ENCODE measurements around the gene IGSF3.

Gene IGSF3

DNA sequence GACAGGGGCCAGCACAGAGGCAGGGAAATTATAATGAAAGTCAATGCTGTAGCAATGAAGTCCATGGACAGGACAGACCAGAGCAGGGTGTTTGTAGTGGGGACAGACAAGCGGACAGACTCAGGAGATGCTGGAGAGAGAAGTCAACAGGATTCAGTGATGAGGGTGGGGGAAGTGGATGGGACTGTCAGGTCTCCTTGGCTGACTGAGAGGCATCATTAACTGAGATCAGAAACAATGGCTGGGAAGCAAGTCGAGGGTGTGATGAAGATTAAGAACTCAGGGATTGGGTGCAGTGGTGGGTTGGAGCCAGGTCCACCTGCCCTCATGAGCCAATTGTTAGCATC, 122.2 kb downstream of the IGSF3 start:
- no peak for TF ChIP-seq CTCF (IDR thresholded peaks at IDR 0.05; ENCODE audit: low read depth, low read length, missing control alignments)
- Histone ChIP-seq H3K36me3 (replicated peaks) (peaks cover 2% of the 10 kb centered on the region), H3K27me3 (replicated peaks) (no peaks in the 10 kb centered on the region), H3K27ac (no peak overlapping the region), H3K4me3 (ENCODE audit: low read depth, low read length) (no peak overlapping the region)
- in situ Hi-C loops (cut with HindIII; ENCODE audit: low pct_ligation_motif_present, low sequenced_read_pairs): no loop called here
- no peak for DNase-seq

- no peak overlapping the region for H3K27ac ChIP-seq
- DNase-seq: no peak
- H3K36me3 ChIP-seq (replicated peaks): peaks cover 2% of the 10 kb centered on the region
- H3K27me3 ChIP-seq (replicated peaks): no peaks in the 10 kb centered on the region
- in situ Hi-C loops (cut with HindIII; ENCODE audit: low pct_ligation_motif_present, low sequenced_read_pairs): no loop called here
- no peak for TF ChIP-seq CTCF (IDR thresholded peaks at IDR 0.05; ENCODE audit: low read depth, low read length, missing control alignments)
- H3K4me3 ChIP-seq (ENCODE audit: low read depth, low read length): no peak overlapping the region
Measured at GRCh38 chr1:116544588-116545358, 122.8 kb downstream of the IGSF3 start.

DNA sequence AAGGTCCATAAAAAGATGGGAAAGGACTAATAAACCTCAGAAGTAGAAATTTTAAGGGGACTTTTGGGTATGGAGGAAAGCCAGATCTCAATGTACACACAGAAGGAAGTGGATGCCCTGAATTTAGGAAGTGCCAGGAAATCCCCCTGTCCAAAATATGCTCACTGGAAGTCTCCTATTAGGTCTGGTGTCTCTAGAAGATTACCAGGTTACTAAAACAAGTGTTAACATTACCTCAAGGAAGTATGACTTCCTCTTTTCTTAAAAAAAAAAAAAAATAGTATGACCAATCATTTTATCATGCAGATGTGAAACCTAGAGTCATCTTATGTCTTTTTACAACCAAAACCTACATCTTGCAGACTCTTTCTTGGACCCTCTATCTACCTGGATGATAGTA, 127.4 kb downstream of the IGSF3 start:
- no peak overlapping the region for H3K4me3 ChIP-seq (ENCODE audit: low read depth, low read length)
- no peak for DNase-seq
- no peak overlapping the region for H3K27ac ChIP-seq
- TF ChIP-seq CTCF (IDR thresholded peaks at IDR 0.05; ENCODE audit: low read depth, low read length, missing control alignments): no peak
- in situ Hi-C loops (cut with HindIII; ENCODE audit: low pct_ligation_motif_present, low sequenced_read_pairs): no loop called here
- no peaks in the 10 kb centered on the region for H3K27me3 ChIP-seq (replicated peaks)
- H3K36me3 ChIP-seq (replicated peaks): peaks cover 4% of the 10 kb centered on the region

- peak; percentile 25 for DNase-seq
- H3K36me3 ChIP-seq (replicated peaks): peaks cover 5% of the 10 kb centered on the region
- in situ Hi-C loops (cut with HindIII; ENCODE audit: low pct_ligation_motif_present, low sequenced_read_pairs): no loop called here
- TF ChIP-seq CTCF (IDR thresholded peaks at IDR 0.05; ENCODE audit: low read depth, low read length, missing control alignments): no peak
- H3K4me3 ChIP-seq (ENCODE audit: low read depth, low read length): no peak overlapping the region
- no peaks in the 10 kb centered on the region for H3K27me3 ChIP-seq (replicated peaks)
- no peak overlapping the region for H3K27ac ChIP-seq
Measured at GRCh38 chr1:116538544-116538943, 129.0 kb downstream of the IGSF3 start.

DNA sequence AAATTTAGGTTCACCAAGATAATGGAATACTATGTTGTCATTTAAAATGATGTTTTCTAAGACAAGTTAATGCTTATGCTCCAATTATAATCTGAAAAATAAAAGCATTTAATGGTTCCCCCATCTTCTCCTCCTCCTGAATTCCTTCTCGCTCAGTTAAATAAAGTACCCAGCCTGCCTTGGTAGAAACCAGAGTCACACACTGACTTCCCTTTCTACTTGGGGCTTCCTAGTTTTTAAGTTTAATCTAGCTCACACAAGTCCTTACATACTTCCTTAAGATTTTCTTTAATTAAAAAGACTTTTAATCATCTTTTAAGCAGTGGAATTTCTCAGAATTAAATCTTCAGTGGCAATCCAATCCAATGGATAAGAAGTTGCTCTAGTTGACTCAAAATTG, 129.6 kb downstream of the IGSF3 start:
- in situ Hi-C loops (cut with HindIII; ENCODE audit: low pct_ligation_motif_present, low sequenced_read_pairs): no loop called here

More for the DNA sequence above, 129.6 kb downstream of the IGSF3 start:
- no peak overlapping the region for H3K4me3 ChIP-seq (ENCODE audit: low read depth, low read length)
- no peak overlapping the region for H3K27ac ChIP-seq
- no peaks in the 10 kb centered on the region for H3K27me3 ChIP-seq (replicated peaks)
- no peak for TF ChIP-seq CTCF (IDR thresholded peaks at IDR 0.05; ENCODE audit: low read depth, low read length, missing control alignments)
- H3K36me3 ChIP-seq (replicated peaks): peaks cover 4% of the 10 kb centered on the region
- DNase-seq: no peak

Measured in brain microvascular endothelial cell (primary cell).